HepG2 (cell line): ENCODE data around the gene ZDHHC7. TPM values are rescaled to one million over a fixed set of nuclear protein-coding genes. Genes with fewer than 3 reads are reported as not detected.

Source experiments
- ETV5 ChIP-seq: IDR thresholded peaks from 2 replicates; pipeline ENCODE4 v1.6.1; 2018; ENCODE audit warnings: missing biosample characterization, missing genetic modification reagents, inconsistent platforms, borderline replicate concordance
- FOXC1 ChIP-seq: sonication (generic); formaldehyde crosslinking; IDR thresholded peaks from 2 replicates; pipeline ENCODE4 v1.8.0; 2022; ENCODE audit warnings: mild to moderate bottlenecking, missing genetic modification reagents, borderline replicate concordance
- MEIS1 ChIP-seq: sonication (generic); formaldehyde crosslinking; IDR thresholded peaks from 2 replicates; pipeline ENCODE4 v1.9.0; 2021; ENCODE audit warnings: mild to moderate bottlenecking, missing genetic modification reagents, moderate library complexity, borderline replicate concordance
- POLR2AphosphoS5 ChIP-seq: IDR thresholded peaks from 2 replicates; pipeline ENCODE4 v1.6.1; 2012; ENCODE audit warnings: low read depth, low read length
- SOX6 ChIP-seq, 2 experiments: fragments of 450-650 bp in 1 of 2; sonication (generic) in 1 of 2; formaldehyde crosslinking in 1 of 2; IDR thresholded peaks; 2 replicates each; pipeline versions ENCODE4 v1.4.0 to v1.6.1; 2017 to 2020; ENCODE audit warnings: antibody characterized with exemption in 1 of 2, mild to moderate bottlenecking in 1 of 2, missing genetic modification reagents in 1 of 2
- TEAD3 ChIP-seq: optimal IDR thresholded peaks from 2 replicates; pipeline ENCODE3; 2016; ENCODE audit warnings: borderline replicate concordance
- USF2 ChIP-seq, 2 experiments: sonication (generic) in 1 of 2; formaldehyde crosslinking in 1 of 2; IDR thresholded peaks; 2 replicates each; pipeline versions ENCODE4 v1.5.1 to v1.6.1; 2011 to 2020; ENCODE audit warnings: borderline replicate concordance in 1 of 2, low read depth in 1 of 2, low read length in 1 of 2, mild to moderate bottlenecking in 1 of 2, missing genetic modification reagents in 1 of 2, moderate library complexity in 1 of 2
- ZFP37 ChIP-seq: sonication (generic); formaldehyde crosslinking; IDR thresholded peaks from 2 replicates; pipeline ENCODE4 v1.4.0; 2020; ENCODE audit warnings: missing genetic modification reagents, borderline replicate concordance
- ZNF441 ChIP-seq: sonication (generic); formaldehyde crosslinking; IDR thresholded peaks from 2 replicates; pipeline ENCODE4 v1.7.0; 2021; ENCODE audit warnings: missing genetic modification reagents, borderline replicate concordance
- ZNF513 ChIP-seq: sonication (generic); formaldehyde crosslinking; conservative IDR thresholded peaks from 2 replicates; pipeline ENCODE4 v1.5.0; 2020; ENCODE audit warnings: missing genetic modification reagents
- ZNF598 ChIP-seq: sonication (generic); formaldehyde crosslinking; IDR thresholded peaks from 2 replicates; pipeline ENCODE4 v1.5.1; 2020; ENCODE audit warnings: mild to moderate bottlenecking, missing genetic modification reagents, borderline replicate concordance
- ZNF709 ChIP-seq: sonication (generic); formaldehyde crosslinking; IDR thresholded peaks from 2 replicates; pipeline ENCODE4 v1.5.0; 2020; ENCODE audit warnings: mild to moderate bottlenecking, missing genetic modification reagents
- polyA plus RNA-seq, 8 experiments: library from polyadenylated mRNA; depleted of rRNA in 3 of 8; stranded (reverse) in 7 of 8; unstranded in 1 of 8; fragments of >200 nt; fragmentation: Illumina TruSeq in 4 of 8; extraction: Trizol in 4 of 8; gene quantifications; 2 replicates each; pipeline versions ENCODE4 v1.2.1 to v1.2.3, GENCODE V29; 2011 to 2016; ENCODE audit warnings: low read depth in 4 of 8, missing spikeins in 1 of 8, mixed read lengths in 1 of 8; ENCODE audit not compliant: insufficient read depth in 1 of 8
- total RNA-seq, 5 experiments: library from RNA; depleted of rRNA; stranded (reverse); fragments of >200 nt; fragmentation: Illumina TruSeq; extraction: Trizol; gene quantifications; 2 replicates each; pipeline ENCODE4 v1.2.3, GENCODE V29; 2016; ENCODE audit warnings: low read depth in 1 of 5
- TF ChIP-seq, protein P1 (sequence below): IDR thresholded peaks from 2 replicates; pipeline ENCODE4 v1.6.1; 2016; ENCODE audit warnings: mild to moderate bottlenecking, missing biosample characterization, missing genetic modification reagents
- TF ChIP-seq, protein P2 (sequence below): sonication (generic); formaldehyde crosslinking; IDR thresholded peaks from 2 replicates; pipeline ENCODE4 v1.5.0; 2020; ENCODE audit warnings: mild to moderate bottlenecking, missing genetic modification reagents, borderline replicate concordance
- TF ChIP-seq, protein P3 (sequence below): sonication (generic); formaldehyde crosslinking; IDR thresholded peaks from 2 replicates; pipeline ENCODE4 v1.4.0; 2020; ENCODE audit warnings: missing genetic modification reagents
- TF ChIP-seq, protein P4 (sequence below): sonication (generic); formaldehyde crosslinking; IDR thresholded peaks from 2 replicates; pipeline ENCODE4 v1.5.0; 2020; ENCODE audit warnings: missing genetic modification reagents

Gene ZDHHC7
- total and polyA plus RNA-seq, 2 of the 13 experiments (the other 11 are each of a cell fraction or from before 2014, with no cell fraction given) = 46.8 to 67.6 TPM

DNA sequence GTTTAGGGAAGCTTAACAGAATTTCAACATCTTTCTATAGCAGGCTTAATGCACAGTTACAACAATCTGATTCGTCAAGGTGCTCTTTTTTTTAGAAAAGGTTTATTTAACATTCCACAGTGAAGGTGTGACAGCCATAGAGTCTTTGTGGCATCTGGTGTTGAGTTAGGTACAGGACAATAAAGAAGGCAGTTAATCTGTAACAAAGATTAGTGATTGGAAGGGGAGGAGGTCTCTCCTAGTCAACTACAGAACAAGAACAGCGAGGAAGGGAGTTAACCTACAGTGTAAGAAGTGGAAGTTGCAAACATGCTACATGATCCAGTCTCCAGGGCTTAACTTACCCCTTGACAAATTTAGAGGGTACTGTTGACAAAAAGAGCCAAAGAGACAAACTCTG lies 3.0 kb upstream of the ZDHHC7 start (continued):
- TF ChIP-seq USF2 (IDR thresholded peaks at IDR 0.05; ENCODE audit: low read depth, low read length) (no peak), USF2 (CRISPR knock-in tag; IDR thresholded peaks at IDR 0.05; ENCODE audit: borderline replicate concordance) (no peak), ZFP37 (no peak), FOXC1 (CRISPR knock-in tag) (no peak), MEIS1 (CRISPR knock-in tag) (no peak), ZNF513 (CRISPR knock-in tag) (no peak), POLR2AphosphoS5 (no peak), TEAD3 (CRISPR knock-in tag) (peak; percentile 45), ZNF598 (CRISPR knock-in tag) (no peak), SOX6 (IDR thresholded peaks at IDR 0.05) (no peak), SOX6 (CRISPR knock-in tag; IDR thresholded peaks at IDR 0.05) (peak; percentile 67), ETV5 (no peak), ZNF441 (CRISPR knock-in tag) (no peak), ZNF709 (CRISPR knock-in tag) (no peak)
- TF ChIP-seq, protein P1, sequence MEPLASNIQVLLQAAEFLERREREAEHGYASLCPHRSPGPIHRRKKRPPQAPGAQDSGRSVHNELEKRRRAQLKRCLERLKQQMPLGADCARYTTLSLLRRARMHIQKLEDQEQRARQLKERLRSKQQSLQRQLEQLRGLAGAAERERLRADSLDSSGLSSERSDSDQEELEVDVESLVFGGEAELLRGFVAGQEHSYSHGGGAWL (CRISPR knock-in tag) = no peak
- TF ChIP-seq, protein P2, sequence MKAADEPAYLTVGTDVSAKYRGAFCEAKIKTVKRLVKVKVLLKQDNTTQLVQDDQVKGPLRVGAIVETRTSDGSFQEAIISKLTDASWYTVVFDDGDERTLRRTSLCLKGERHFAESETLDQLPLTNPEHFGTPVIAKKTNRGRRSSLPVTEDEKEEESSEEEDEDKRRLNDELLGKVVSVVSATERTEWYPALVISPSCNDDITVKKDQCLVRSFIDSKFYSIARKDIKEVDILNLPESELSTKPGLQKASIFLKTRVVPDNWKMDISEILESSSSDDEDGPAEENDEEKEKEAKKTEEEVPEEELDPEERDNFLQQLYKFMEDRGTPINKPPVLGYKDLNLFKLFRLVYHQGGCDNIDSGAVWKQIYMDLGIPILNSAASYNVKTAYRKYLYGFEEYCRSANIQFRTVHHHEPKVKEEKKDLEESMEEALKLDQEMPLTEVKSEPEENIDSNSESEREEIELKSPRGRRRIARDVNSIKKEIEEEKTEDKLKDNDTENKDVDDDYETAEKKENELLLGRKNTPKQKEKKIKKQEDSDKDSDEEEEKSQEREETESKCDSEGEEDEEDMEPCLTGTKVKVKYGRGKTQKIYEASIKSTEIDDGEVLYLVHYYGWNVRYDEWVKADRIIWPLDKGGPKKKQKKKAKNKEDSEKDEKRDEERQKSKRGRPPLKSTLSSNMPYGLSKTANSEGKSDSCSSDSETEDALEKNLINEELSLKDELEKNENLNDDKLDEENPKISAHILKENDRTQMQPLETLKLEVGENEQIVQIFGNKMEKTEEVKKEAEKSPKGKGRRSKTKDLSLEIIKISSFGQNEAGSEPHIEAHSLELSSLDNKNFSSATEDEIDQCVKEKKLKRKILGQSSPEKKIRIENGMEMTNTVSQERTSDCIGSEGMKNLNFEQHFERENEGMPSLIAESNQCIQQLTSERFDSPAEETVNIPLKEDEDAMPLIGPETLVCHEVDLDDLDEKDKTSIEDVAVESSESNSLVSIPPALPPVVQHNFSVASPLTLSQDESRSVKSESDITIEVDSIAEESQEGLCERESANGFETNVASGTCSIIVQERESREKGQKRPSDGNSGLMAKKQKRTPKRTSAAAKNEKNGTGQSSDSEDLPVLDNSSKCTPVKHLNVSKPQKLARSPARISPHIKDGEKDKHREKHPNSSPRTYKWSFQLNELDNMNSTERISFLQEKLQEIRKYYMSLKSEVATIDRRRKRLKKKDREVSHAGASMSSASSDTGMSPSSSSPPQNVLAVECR = no peak
- TF ChIP-seq, protein P3, sequence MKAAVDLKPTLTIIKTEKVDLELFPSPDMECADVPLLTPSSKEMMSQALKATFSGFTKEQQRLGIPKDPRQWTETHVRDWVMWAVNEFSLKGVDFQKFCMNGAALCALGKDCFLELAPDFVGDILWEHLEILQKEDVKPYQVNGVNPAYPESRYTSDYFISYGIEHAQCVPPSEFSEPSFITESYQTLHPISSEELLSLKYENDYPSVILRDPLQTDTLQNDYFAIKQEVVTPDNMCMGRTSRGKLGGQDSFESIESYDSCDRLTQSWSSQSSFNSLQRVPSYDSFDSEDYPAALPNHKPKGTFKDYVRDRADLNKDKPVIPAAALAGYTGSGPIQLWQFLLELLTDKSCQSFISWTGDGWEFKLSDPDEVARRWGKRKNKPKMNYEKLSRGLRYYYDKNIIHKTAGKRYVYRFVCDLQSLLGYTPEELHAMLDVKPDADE (CRISPR knock-in tag) = no peak
- TF ChIP-seq, protein P4, sequence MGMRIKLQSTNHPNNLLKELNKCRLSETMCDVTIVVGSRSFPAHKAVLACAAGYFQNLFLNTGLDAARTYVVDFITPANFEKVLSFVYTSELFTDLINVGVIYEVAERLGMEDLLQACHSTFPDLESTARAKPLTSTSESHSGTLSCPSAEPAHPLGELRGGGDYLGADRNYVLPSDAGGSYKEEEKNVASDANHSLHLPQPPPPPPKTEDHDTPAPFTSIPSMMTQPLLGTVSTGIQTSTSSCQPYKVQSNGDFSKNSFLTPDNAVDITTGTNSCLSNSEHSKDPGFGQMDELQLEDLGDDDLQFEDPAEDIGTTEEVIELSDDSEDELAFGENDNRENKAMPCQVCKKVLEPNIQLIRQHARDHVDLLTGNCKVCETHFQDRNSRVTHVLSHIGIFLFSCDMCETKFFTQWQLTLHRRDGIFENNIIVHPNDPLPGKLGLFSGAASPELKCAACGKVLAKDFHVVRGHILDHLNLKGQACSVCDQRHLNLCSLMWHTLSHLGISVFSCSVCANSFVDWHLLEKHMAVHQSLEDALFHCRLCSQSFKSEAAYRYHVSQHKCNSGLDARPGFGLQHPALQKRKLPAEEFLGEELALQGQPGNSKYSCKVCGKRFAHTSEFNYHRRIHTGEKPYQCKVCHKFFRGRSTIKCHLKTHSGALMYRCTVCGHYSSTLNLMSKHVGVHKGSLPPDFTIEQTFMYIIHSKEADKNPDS (CRISPR knock-in tag) = no peak
